Smooth muscle cell (in vitro differentiated cells): ENCODE data around the gene CDH13. TPM values are rescaled to one million over a fixed set of nuclear protein-coding genes. Genes with fewer than 3 reads are reported as not detected.

Experiments
- DNase-seq: peaks from one replicate; lab custom pipeline; 2025; ENCODE audit not compliant: unreplicated experiment; lab: John Stamatoyannopoulos, UW
- H2AFZ ChIP-seq: fragments of 200-600 bp; sonication (generic); 2 replicates; pipeline ENCODE4 v1.6.0; 2016; ENCODE audit warnings: antibody characterized with exemption, low read depth, mild to moderate bottlenecking
- H3F3A ChIP-seq: fragments of 200-600 bp; sonication (generic); 2 replicates; pipeline ENCODE4 v1.6.0; 2017; ENCODE audit warnings: antibody characterized with exemption, low read depth
- H3K27ac ChIP-seq: fragments of 200-600 bp; sonication (generic); 2 replicates; pipeline ENCODE4 v1.5.1; 2016; ENCODE audit warnings: low read depth, mild to moderate bottlenecking
- H3K27me3 ChIP-seq: fragments of 200-600 bp; sonication (generic); 2 replicates; pipeline ENCODE4 v1.6.1; 2016; ENCODE audit warnings: low read depth, mild to moderate bottlenecking
- H3K36me3 ChIP-seq: fragments of 200-600 bp; sonication (generic); 2 replicates; pipeline ENCODE4 v1.5.1; 2016; ENCODE audit warnings: low read depth
- H3K4me1 ChIP-seq: fragments of 200-600 bp; sonication (generic); 2 replicates; pipeline ENCODE4 v1.5.1; 2016; ENCODE audit warnings: low read depth
- H3K4me2 ChIP-seq: fragments of 200-600 bp; sonication (generic); 2 replicates; pipeline ENCODE4 v1.6.0; 2016; ENCODE audit warnings: mild to moderate bottlenecking
- H3K4me3 ChIP-seq: fragments of 200-600 bp; sonication (generic); 2 replicates; pipeline ENCODE4 v1.5.1; 2016; ENCODE audit warnings: mild to moderate bottlenecking
- H3K79me2 ChIP-seq: fragments of 200-600 bp; sonication (generic); 2 replicates; pipeline ENCODE4 v1.6.0; 2016; ENCODE audit warnings: low read depth, mild to moderate bottlenecking
- H3K9ac ChIP-seq: fragments of 200-600 bp; sonication (generic); 2 replicates; pipeline ENCODE4 v1.6.0; 2016; ENCODE audit warnings: low read depth
- H3K9me3 ChIP-seq: fragments of 200-600 bp; sonication (generic); replicated peaks from 2 replicates; pipeline ENCODE4 v1.5.1; 2016; ENCODE audit warnings: low read depth
- H4K20me1 ChIP-seq: fragments of 200-600 bp; sonication (generic); 2 replicates; pipeline ENCODE4 v1.6.0; 2016; ENCODE audit warnings: low read depth
- CTCF ChIP-seq: fragments of 200-600 bp; sonication (generic); IDR thresholded peaks from 2 replicates; pipeline ENCODE4 v1.5.1; 2017; ENCODE audit warnings: borderline replicate concordance, mild to moderate bottlenecking, antibody characterized with exemption; ENCODE audit not compliant: insufficient read depth, poor library complexity, severe bottlenecking
- WGBS: methylation state at CpG from one replicate; pipeline ENCODE4 v1.1.7; 2016; ENCODE audit warnings: low lambda C conversion rate; 5-methylcytosine and 5-hydroxymethylcytosine counted together
- polyA plus RNA-seq: library from polyadenylated mRNA; unstranded; fragments of >200 nt; fragmentation: Nextera tagmentation; extraction: Ambion mirVana; gene quantifications from 2 replicates; pipeline ENCODE4 v1.2.1, GENCODE V29; 2016
- total RNA-seq: library from RNA; depleted of rRNA; stranded (reverse); fragments of >200 nt; gene quantifications from 2 replicates; pipeline ENCODE4 v1.2.3, GENCODE V29; 2014

Gene CDH13
- total and polyA plus RNA-seq, 2 experiments from 2014 or later: 12.1 to 32.2 TPM

- H3F3A ChIP-seq: no peaks in the 10 kb centered on the region
- H4K20me1 ChIP-seq: no peaks in the 10 kb centered on the region
- H3K27me3 ChIP-seq: no peaks in the 10 kb centered on the region
- TF ChIP-seq CTCF: no peak
- H3K4me1 ChIP-seq: peaks cover 4% of the 10 kb centered on the region
- H3K36me3 ChIP-seq: no peaks in the 10 kb centered on the region
- 88% methylated on average over 7 of the region's 7 CpGs for WGBS
- no peak overlapping the region for H3K27ac ChIP-seq
- peak overlapping the region; percentile 36 for H3K4me2 ChIP-seq
- no peak overlapping the region for H3K4me3 ChIP-seq
- H3K79me2 ChIP-seq: no peaks in the 10 kb centered on the region
- no peak overlapping the region for H2AFZ ChIP-seq
- H3K9me3 ChIP-seq: no peaks in the 10 kb centered on the region
- no peak for DNase-seq
- H3K9ac ChIP-seq: no peak overlapping the region
These were observed 206.7 kb downstream of the CDH13 start for GRCh38 chr16:82833378-82833993.

- Histone ChIP-seq H3K4me2 (peak overlapping the region; percentile 36), H3K36me3 (no peaks in the 10 kb centered on the region), H3K4me1 (peaks cover 4% of the 10 kb centered on the region), H3K9me3 (no peaks in the 10 kb centered on the region), H3K4me3 (no peak overlapping the region), H3F3A (no peaks in the 10 kb centered on the region), H3K27ac (no peak overlapping the region), H3K9ac (no peak overlapping the region), H3K27me3 (no peaks in the 10 kb centered on the region), H4K20me1 (no peaks in the 10 kb centered on the region), H2AFZ (no peak overlapping the region), H3K79me2 (no peaks in the 10 kb centered on the region)
- no peak for DNase-seq
- no peak for TF ChIP-seq CTCF
- WGBS: 44% methylated on average over 8 of the region's 8 CpGs
These were observed 207.5 kb downstream of the CDH13 start for GRCh38 chr16:82834151-82834815.

- Histone ChIP-seq H3K79me2 (no peaks in the 10 kb centered on the region), H3K27me3 (no peaks in the 10 kb centered on the region), H3K9me3 (no peaks in the 10 kb centered on the region), H3K4me2 (no peak overlapping the region), H3K36me3 (no peaks in the 10 kb centered on the region), H3K4me1 (peaks cover 4% of the 10 kb centered on the region), H4K20me1 (no peaks in the 10 kb centered on the region), H3F3A (no peaks in the 10 kb centered on the region), H3K4me3 (no peak overlapping the region), H2AFZ (no peak overlapping the region), H3K27ac (no peak overlapping the region), H3K9ac (no peak overlapping the region)
- DNase-seq: no peak
- 78% methylated on average over 5 of the region's 5 CpGs for WGBS
- TF ChIP-seq CTCF: no peak
These were observed 208.9 kb downstream of the CDH13 start for GRCh38 chr16:82835487-82836155.
